Smooth muscle cell (in vitro differentiated cells): ENCODE data around the gene ANKRD13D. TPM values are rescaled to one million over a fixed set of nuclear protein-coding genes. Genes with fewer than 3 reads are reported as not detected.

Experiments used
- DNase-seq: peaks from one replicate; lab custom pipeline; 2025; ENCODE audit not compliant: unreplicated experiment; lab: John Stamatoyannopoulos, UW
- H2AFZ ChIP-seq: fragments of 200-600 bp; sonication (generic); 2 replicates; pipeline ENCODE4 v1.6.0; 2016; ENCODE audit warnings: antibody characterized with exemption, low read depth, mild to moderate bottlenecking
- H3F3A ChIP-seq: fragments of 200-600 bp; sonication (generic); 2 replicates; pipeline ENCODE4 v1.6.0; 2017; ENCODE audit warnings: antibody characterized with exemption, low read depth
- H3K27ac ChIP-seq: fragments of 200-600 bp; sonication (generic); 2 replicates; pipeline ENCODE4 v1.5.1; 2016; ENCODE audit warnings: low read depth, mild to moderate bottlenecking
- H3K27me3 ChIP-seq: fragments of 200-600 bp; sonication (generic); 2 replicates; pipeline ENCODE4 v1.6.1; 2016; ENCODE audit warnings: low read depth, mild to moderate bottlenecking
- H3K36me3 ChIP-seq: fragments of 200-600 bp; sonication (generic); 2 replicates; pipeline ENCODE4 v1.5.1; 2016; ENCODE audit warnings: low read depth
- H3K4me1 ChIP-seq: fragments of 200-600 bp; sonication (generic); 2 replicates; pipeline ENCODE4 v1.5.1; 2016; ENCODE audit warnings: low read depth
- H3K4me2 ChIP-seq: fragments of 200-600 bp; sonication (generic); 2 replicates; pipeline ENCODE4 v1.6.0; 2016; ENCODE audit warnings: mild to moderate bottlenecking
- H3K4me3 ChIP-seq: fragments of 200-600 bp; sonication (generic); 2 replicates; pipeline ENCODE4 v1.5.1; 2016; ENCODE audit warnings: mild to moderate bottlenecking
- H3K79me2 ChIP-seq: fragments of 200-600 bp; sonication (generic); 2 replicates; pipeline ENCODE4 v1.6.0; 2016; ENCODE audit warnings: low read depth, mild to moderate bottlenecking
- H3K9ac ChIP-seq: fragments of 200-600 bp; sonication (generic); 2 replicates; pipeline ENCODE4 v1.6.0; 2016; ENCODE audit warnings: low read depth
- H3K9me3 ChIP-seq: fragments of 200-600 bp; sonication (generic); replicated peaks from 2 replicates; pipeline ENCODE4 v1.5.1; 2016; ENCODE audit warnings: low read depth
- H4K20me1 ChIP-seq: fragments of 200-600 bp; sonication (generic); 2 replicates; pipeline ENCODE4 v1.6.0; 2016; ENCODE audit warnings: low read depth
- WGBS: methylation state at CpG from one replicate; pipeline ENCODE4 v1.1.7; 2016; ENCODE audit warnings: low lambda C conversion rate; 5-methylcytosine and 5-hydroxymethylcytosine counted together
- polyA plus RNA-seq: library from polyadenylated mRNA; unstranded; fragments of >200 nt; fragmentation: Nextera tagmentation; extraction: Ambion mirVana; gene quantifications from 2 replicates; pipeline ENCODE4 v1.2.1, GENCODE V29; 2016
- total RNA-seq: library from RNA; depleted of rRNA; stranded (reverse); fragments of >200 nt; gene quantifications from 2 replicates; pipeline ENCODE4 v1.2.3, GENCODE V29; 2014
- TF ChIP-seq, protein P1 (sequence below): fragments of 200-600 bp; sonication (generic); IDR thresholded peaks from 2 replicates; pipeline ENCODE4 v1.5.1; 2017; ENCODE audit warnings: borderline replicate concordance, mild to moderate bottlenecking, antibody characterized with exemption; ENCODE audit not compliant: insufficient read depth, poor library complexity, severe bottlenecking

The ANKRD13D gene
- total and polyA plus RNA-seq, 2 experiments from 2014 or later, result 34.7 to 52.0 TPM

- Histone ChIP-seq H3K9me3 (peaks cover 3% of the 10 kb centered on the region), H3K27me3 (no peaks in the 10 kb centered on the region), H3K4me1 (peaks cover 12% of the 10 kb centered on the region), H3K4me2 (no peak overlapping the region), H3F3A (no peaks in the 10 kb centered on the region), H2AFZ (no peak overlapping the region), H3K4me3 (no peak overlapping the region), H4K20me1 (peaks cover 36% of the 10 kb centered on the region), H3K27ac (no peak overlapping the region), H3K9ac (no peak overlapping the region), H3K36me3 (peaks cover 9% of the 10 kb centered on the region), H3K79me2 (peaks cover 19% of the 10 kb centered on the region)
- TF ChIP-seq, protein P1, sequence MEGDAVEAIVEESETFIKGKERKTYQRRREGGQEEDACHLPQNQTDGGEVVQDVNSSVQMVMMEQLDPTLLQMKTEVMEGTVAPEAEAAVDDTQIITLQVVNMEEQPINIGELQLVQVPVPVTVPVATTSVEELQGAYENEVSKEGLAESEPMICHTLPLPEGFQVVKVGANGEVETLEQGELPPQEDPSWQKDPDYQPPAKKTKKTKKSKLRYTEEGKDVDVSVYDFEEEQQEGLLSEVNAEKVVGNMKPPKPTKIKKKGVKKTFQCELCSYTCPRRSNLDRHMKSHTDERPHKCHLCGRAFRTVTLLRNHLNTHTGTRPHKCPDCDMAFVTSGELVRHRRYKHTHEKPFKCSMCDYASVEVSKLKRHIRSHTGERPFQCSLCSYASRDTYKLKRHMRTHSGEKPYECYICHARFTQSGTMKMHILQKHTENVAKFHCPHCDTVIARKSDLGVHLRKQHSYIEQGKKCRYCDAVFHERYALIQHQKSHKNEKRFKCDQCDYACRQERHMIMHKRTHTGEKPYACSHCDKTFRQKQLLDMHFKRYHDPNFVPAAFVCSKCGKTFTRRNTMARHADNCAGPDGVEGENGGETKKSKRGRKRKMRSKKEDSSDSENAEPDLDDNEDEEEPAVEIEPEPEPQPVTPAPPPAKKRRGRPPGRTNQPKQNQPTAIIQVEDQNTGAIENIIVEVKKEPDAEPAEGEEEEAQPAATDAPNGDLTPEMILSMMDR, result no peak
- WGBS, result 97% methylated on average over 22 of the region's 22 CpGs
- no peak for DNase-seq
Measured at GRCh38 chr11:67300756-67301312, 11.7 kb downstream of the ANKRD13D start.

DNA sequence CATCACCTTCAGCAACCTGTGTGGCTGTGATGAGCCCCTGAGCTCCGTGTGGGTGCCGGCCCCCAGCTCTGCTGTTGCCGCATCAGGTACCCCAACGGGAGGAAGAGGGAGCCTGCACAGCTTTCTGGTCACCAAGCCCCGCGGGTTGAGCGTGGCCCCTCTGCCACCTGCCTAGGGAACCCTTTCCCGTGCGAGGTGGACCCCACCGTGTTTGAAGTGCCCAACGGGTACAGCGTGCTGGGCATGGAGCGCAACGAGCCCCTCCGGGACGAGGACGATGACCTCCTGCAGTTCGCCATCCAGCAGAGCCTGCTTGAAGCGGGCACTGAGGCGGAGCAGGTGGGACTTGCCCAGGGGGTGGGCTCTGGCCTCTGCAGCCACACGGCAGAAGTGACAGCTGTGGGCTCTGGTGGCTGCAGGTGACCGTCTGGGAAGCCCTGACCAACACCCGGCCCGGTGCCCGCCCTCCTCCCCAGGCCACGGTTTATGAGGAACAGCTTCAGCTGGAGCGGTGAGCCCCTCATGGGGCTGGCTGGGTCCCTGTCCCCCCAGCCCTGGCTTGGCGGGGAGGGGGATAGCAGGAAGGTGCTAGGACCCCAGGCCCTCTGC lies 12.3 kb downstream of the ANKRD13D start:
- TF ChIP-seq, protein P1, result no peak
- 91% methylated on average over 23 of the region's 28 CpGs for WGBS
- DNase-seq, result no peak
- Histone ChIP-seq H3K9me3 (no peaks in the 10 kb centered on the region), H3K36me3 (peaks cover 3% of the 10 kb centered on the region), H3F3A (no peaks in the 10 kb centered on the region), H3K4me1 (peaks cover 12% of the 10 kb centered on the region), H2AFZ (no peak overlapping the region), H3K27ac (no peak overlapping the region), H3K79me2 (peaks cover 13% of the 10 kb centered on the region), H3K4me3 (no peak overlapping the region), H3K9ac (no peak overlapping the region), H4K20me1 (peaks cover 32% of the 10 kb centered on the region), H3K27me3 (no peaks in the 10 kb centered on the region), H3K4me2 (no peak overlapping the region)

DNA sequence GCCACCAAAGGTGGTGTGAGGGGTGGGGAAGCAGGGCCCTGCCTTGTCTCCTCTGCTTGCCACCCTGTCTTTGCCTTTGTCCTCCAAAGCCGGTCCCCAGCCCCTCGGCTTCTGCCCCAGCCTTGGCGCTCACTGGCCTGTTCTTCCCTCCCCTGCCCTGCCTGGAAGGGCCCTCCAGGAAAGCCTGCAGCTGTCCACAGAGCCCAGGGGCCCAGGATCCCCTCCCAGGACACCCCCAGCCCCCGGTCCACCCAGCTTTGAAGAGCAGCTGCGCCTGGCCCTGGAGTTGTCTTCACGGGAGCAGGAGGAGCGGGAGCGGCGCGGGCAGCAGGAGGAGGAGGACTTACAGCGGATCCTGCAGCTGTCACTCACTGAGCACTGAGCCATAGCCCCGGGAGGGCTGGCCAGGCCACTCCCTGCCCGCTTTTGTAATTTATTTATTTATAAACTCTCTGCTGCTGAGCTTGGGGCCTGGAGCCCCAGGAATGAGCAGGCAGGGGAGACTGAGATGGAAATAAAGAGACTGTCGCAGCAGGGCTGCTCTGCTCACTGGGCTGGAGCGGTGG lies 12.9 kb downstream of the ANKRD13D start:
- H3K9ac ChIP-seq, result no peak overlapping the region
- no peak for DNase-seq
- no peaks in the 10 kb centered on the region for H3K36me3 ChIP-seq
- H4K20me1 ChIP-seq, result peaks cover 27% of the 10 kb centered on the region
- no peaks in the 10 kb centered on the region for H3F3A ChIP-seq
- H3K9me3 ChIP-seq, result no peaks in the 10 kb centered on the region
- H2AFZ ChIP-seq, result no peak overlapping the region
- TF ChIP-seq, protein P1, result no peak
- 48% methylated on average over 15 of the region's 15 CpGs for WGBS
- H3K27ac ChIP-seq, result no peak overlapping the region
- H3K4me1 ChIP-seq, result peaks cover 12% of the 10 kb centered on the region
- peaks cover 7% of the 10 kb centered on the region for H3K79me2 ChIP-seq
- H3K4me2 ChIP-seq, result peak overlapping the region; percentile 88
- H3K27me3 ChIP-seq, result no peaks in the 10 kb centered on the region
- no peak overlapping the region for H3K4me3 ChIP-seq
